ENCODE data around the gene SYNGR3.

GRCh38 chr16:1944612-1945199 lies 45.1 kb upstream of the SYNGR3 start:
- TF ChIP-seq POLR2A (IDR thresholded peaks at IDR 0.05) (no peak), CTCF (IDR thresholded peaks at IDR 0.05) (no peak)
